A673 (cell line): Measurements from ENCODE around the gene INPPL1. TPM values are rescaled to one million over a fixed set of nuclear protein-coding genes. Genes with fewer than 3 reads are reported as not detected.
A peak's percentile ranks its signal among the peaks of the same experiment; 100 is the strongest.

Experiments used
- BruUV-seq: library from RNA; stranded (reverse); fragments of 400-500 nt; replicated peaks from 2 replicates; lab custom pipeline; 2021; lab: Mats Ljungman, UMichigan
- CTCF ChIA-PET: fragments of 300-600 bp; sonication (Branson Sonifier 250); formaldehyde crosslinking; loops from one replicate; lab custom pipeline; 2022; ENCODE audit warnings: antibody characterized with exemption; lab: Charles Lee
- POLR2A ChIA-PET: fragments of 300-600 bp; sonication (Branson Sonifier 250); formaldehyde crosslinking; loops from one replicate; lab custom pipeline; 2022; ENCODE audit warnings: antibody characterized with exemption; ENCODE audit not compliant: low non-redundant PET; lab: Charles Lee
- DNase-seq: peaks from one replicate; pipeline ENCODE4 v3.0.0-alpha.2; 2015; ENCODE audit warnings: low spot score
- H3K27ac ChIP-seq: fragments of 200-600 bp; sonication (generic); 2 replicates; pipeline ENCODE4 v1.5.1; 2016; ENCODE audit warnings: mixed run types, low read depth, mild to moderate bottlenecking, mixed read lengths, antibody characterized with exemption, low read length; ENCODE audit not compliant: poor library complexity, severe bottlenecking
- H3K27me3 ChIP-seq: fragments of 200-600 bp; sonication (generic); replicated peaks from 2 replicates; pipeline ENCODE4 v1.6.1; 2017; ENCODE audit warnings: mixed run types, low read depth, mild to moderate bottlenecking, mixed read lengths, antibody characterized with exemption, low read length; ENCODE audit not compliant: insufficient read depth, poor library complexity
- H3K36me3 ChIP-seq: fragments of 200-600 bp; sonication (generic); 2 replicates; pipeline ENCODE4 v1.6.1; 2016; ENCODE audit warnings: mixed run types, mild to moderate bottlenecking, mixed read lengths, antibody characterized with exemption, low read length; ENCODE audit not compliant: insufficient read depth, poor library complexity, severe bottlenecking
- H3K4me1 ChIP-seq: fragments of 200-600 bp; sonication (generic); 2 replicates; pipeline ENCODE4 v1.6.1; 2017; ENCODE audit warnings: mixed run types, mild to moderate bottlenecking, mixed read lengths, antibody characterized with exemption, low read length; ENCODE audit not compliant: insufficient read depth, poor library complexity, severe bottlenecking
- H3K4me3 ChIP-seq: fragments of 200-600 bp; sonication (generic); 2 replicates; pipeline ENCODE4 v1.5.1; 2016; ENCODE audit warnings: low read depth, mixed run types, mild to moderate bottlenecking, mixed read lengths, low read length; ENCODE audit not compliant: poor library complexity, severe bottlenecking
- H3K9me3 ChIP-seq: fragments of 200-600 bp; sonication (generic); 2 replicates; pipeline ENCODE4 v1.6.1; 2016; ENCODE audit warnings: mixed run types, low read depth, mild to moderate bottlenecking, mixed read lengths, antibody characterized with exemption, low read length; ENCODE audit not compliant: poor library complexity, severe bottlenecking
- EZH2 ChIP-seq: fragments of 200-600 bp; sonication (generic); IDR thresholded peaks from 2 replicates; pipeline ENCODE4 v1.6.1; 2017; ENCODE audit warnings: borderline replicate concordance, low read depth, mild to moderate bottlenecking, mixed read lengths, antibody characterized with exemption, low read length; ENCODE audit not compliant: poor library complexity, severe bottlenecking
- intact Hi-C: fragments of 100-400 bp; cut with micrococcal nuclease; formaldehyde crosslinking; loops from one replicate; pipeline ENCODE4 v1.10.0; 2022; ENCODE audit not compliant: unreplicated experiment
- total RNA-seq: library from RNA; stranded (reverse); gene quantifications from 2 replicates; pipeline ENCODE4 v1.2.3, GENCODE V29; 2021
- TF ChIP-seq, protein P1 (sequence below): fragments of 300-800, 200-600 bp; sonication (generic); conservative IDR thresholded peaks from 2 replicates; pipeline ENCODE4 v1.5.1; 2017; ENCODE audit warnings: low read depth, mild to moderate bottlenecking, antibody characterized with exemption, low read length, moderate library complexity, mixed read lengths

The INPPL1 gene
- total RNA-seq, 1 experiment from 2014 or later: 104 TPM

DNA sequence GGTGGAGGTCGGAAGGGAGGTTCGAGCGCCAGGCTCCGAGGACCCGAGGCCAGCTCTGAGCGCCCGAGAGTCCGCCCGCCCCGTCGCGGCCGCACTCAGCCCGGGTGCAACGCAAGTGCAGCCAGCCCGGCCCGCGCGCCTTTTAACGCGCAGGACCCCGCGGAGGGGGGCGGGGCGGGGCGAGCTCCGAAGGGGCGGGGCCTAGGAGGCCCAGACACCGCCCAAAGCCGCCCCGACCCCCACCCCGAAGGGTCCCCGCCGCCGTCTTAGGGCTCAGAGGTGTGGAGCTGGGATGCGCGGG, 19.4 kb downstream of the INPPL1 start, which contains the start of gene PHOX2A:
TSS of gene PHOX2A (minus strand) at position 117 of the 301 bp plus-strand sequence. CDS start 172 bp downstream, outside the sequence.
- TF ChIP-seq EZH2: no peak
- TF ChIP-seq, protein P1, sequence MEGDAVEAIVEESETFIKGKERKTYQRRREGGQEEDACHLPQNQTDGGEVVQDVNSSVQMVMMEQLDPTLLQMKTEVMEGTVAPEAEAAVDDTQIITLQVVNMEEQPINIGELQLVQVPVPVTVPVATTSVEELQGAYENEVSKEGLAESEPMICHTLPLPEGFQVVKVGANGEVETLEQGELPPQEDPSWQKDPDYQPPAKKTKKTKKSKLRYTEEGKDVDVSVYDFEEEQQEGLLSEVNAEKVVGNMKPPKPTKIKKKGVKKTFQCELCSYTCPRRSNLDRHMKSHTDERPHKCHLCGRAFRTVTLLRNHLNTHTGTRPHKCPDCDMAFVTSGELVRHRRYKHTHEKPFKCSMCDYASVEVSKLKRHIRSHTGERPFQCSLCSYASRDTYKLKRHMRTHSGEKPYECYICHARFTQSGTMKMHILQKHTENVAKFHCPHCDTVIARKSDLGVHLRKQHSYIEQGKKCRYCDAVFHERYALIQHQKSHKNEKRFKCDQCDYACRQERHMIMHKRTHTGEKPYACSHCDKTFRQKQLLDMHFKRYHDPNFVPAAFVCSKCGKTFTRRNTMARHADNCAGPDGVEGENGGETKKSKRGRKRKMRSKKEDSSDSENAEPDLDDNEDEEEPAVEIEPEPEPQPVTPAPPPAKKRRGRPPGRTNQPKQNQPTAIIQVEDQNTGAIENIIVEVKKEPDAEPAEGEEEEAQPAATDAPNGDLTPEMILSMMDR: no peak
- Histone ChIP-seq H3K27me3 (peaks cover 90% of the 10 kb centered on the region), H3K27ac (no peak within 1 kb of the TSS), H3K9me3 (no peaks in the 10 kb centered on the region), H3K4me1 (no peaks in the 10 kb centered on the region), H3K36me3 (no peaks in the 10 kb centered on the region), H3K4me3 (peak within 1 kb of the TSS; percentile 20)
- BruUV-seq: no TSS peak
- DNase-seq: no peak
- ChIA-PET POLR2A (no interaction called here), CTCF (interaction anchor here (0.5 kb wide), 1 partner anchor 108 kb away, joined by 3 read pairs; no protein-coding TSS in a partner anchor)
- intact Hi-C loops: no loop called here

DNA sequence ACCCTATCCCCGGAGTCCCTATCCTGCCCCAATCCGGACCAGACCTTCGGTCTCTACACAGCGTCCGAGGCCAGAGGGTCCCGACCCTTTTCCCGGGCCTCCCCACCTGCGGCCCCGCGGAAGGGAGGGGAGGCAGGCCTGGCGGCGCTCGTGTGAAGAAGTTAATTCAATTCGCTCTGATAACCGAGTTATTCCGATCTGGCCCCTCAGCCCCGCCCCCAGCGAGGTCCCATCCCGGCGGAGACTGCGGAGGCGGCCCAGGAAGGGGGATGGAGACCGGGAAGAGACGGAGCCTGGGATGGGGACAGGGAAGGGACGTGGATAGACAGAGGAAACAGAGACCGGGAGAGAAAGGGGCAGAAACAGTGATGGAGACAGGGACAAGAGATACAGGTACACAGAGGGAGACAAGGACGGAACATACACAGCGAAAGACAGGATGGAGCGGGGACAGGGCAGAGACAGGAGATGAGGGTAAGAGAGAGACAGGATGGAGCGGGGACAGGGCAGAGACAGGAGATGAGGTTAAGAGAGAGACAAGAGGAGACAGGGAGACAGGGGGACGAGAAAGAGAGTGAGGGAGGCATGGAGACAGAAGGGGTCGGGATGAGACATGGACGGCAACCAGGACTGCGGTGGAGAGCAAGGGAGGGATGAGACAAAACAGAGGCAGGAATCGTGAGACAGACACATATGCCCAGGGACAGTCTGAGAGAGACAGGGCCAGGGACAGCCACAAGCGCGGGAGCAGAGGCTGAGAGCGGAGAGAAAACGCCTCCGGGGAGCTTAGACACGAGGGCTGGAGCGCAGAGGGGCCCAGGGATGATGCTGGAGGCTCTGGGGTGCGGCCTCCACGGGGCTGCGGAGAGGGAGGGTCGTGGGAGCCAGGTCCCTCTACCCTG, 20.0 kb downstream of the INPPL1 start:
- peak overlapping the region; percentile 20 for H3K4me3 ChIP-seq
- H3K36me3 ChIP-seq: no peaks in the 10 kb centered on the region
- H3K27ac ChIP-seq: no peak overlapping the region
- H3K4me1 ChIP-seq: no peaks in the 10 kb centered on the region
- no TSS peak for BruUV-seq
- TF ChIP-seq EZH2: peak; percentile 97
- TF ChIP-seq, protein P1: no peak
- intact Hi-C loops: no loop called here
- ChIA-PET CTCF (interaction anchor here (0.5 kb wide), 1 partner anchor 108 kb away, joined by 3 read pairs; no protein-coding TSS in a partner anchor), POLR2A (interaction anchor here (0.5 kb wide), 1 partner anchor 34 kb away, joined by 3 read pairs; no protein-coding TSS in a partner anchor)
- peaks cover 84% of the 10 kb centered on the region for H3K27me3 ChIP-seq
- no peaks in the 10 kb centered on the region for H3K9me3 ChIP-seq
- no peak for DNase-seq

DNA sequence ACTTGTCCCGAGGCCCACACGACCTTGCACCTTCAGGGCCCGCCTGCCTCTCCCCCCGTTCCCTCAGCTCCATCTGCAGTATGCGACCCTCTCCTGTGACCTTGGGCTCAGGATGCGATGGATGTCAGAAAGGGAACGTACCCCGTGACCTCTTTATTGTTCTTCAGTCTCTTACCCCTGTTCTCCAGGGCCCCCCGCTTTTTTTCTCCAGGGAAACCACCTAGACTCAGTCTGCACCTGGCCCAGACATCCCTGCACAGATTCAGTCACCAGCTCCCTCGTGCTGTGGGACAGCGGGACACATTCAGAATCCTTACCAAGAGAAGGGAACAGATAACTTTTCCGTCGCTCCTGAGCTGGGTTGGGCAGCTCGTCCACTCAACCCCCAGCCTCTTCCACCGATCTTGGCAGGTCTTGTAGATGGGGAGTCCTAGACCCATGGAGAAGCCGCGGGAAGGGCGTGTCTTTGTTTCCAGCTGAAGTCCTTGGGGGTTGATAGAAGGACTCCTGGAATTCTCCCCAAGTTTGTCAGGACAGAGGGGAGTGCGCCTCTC, 20.8 kb downstream of the INPPL1 start:
- no TSS peak for BruUV-seq
- Histone ChIP-seq H3K4me3 (no peak overlapping the region), H3K27me3 (peaks cover 80% of the 10 kb centered on the region), H3K4me1 (no peaks in the 10 kb centered on the region), H3K27ac (no peak overlapping the region), H3K36me3 (no peaks in the 10 kb centered on the region), H3K9me3 (no peaks in the 10 kb centered on the region)
- intact Hi-C loops: no loop called here
- DNase-seq: no peak
- CTCF ChIA-PET: no interaction called here
- no peak for TF ChIP-seq EZH2
- TF ChIP-seq, protein P1: no peak
- POLR2A ChIA-PET: interaction anchor here (0.5 kb wide), 1 partner anchor 34 kb away, joined by 3 read pairs; no protein-coding TSS in a partner anchor
